ENCODE data around the gene PPARD.
A peak's percentile ranks its signal among the peaks of the same experiment; 100 is the strongest.
"Not testable (repeated sequence)": the region's sequence is repeated elsewhere in the genome, so short reads cannot be mapped to it uniquely, and the experiment has no call there.

PPARD gene

DNA sequence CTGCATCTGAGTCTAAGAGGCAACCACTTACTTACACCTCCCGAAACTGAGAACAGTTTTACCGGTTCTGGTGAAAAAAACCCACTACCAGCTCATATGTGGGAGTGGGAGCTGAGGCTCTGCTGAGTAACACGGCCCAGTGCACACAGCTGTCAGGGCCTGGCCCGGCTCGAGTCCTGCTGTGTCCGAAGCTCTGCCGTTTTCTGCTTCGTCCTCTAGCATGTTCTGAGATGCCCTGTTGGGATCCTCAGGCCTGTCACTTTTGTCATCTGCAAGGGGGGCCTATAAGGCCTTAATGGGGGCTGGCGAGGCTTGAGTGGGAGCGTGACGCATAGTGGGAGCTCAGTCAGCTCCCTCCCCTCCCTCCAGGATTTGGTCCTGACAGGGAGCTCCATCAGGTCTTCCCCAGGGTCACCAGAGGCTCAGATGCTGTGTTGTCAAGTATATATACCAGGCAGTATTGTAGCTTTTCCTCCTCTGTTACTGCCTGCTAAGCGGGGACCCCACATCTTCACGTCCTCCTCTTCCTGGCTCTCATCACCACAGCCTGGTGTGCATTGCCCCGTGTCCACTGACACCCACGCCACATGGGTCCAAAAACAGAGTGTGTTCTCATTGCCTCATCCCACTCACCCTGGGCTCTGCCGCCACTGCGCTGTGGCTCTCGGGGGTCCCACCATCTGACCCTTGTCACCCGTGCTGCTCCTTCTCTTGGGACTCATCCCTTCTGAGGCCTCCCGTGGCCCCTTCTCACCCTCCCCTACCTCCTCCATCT, 64.5 kb downstream of the PPARD start:
- DNase-seq (ENCODE audit: low read depth): no peak

DNA sequence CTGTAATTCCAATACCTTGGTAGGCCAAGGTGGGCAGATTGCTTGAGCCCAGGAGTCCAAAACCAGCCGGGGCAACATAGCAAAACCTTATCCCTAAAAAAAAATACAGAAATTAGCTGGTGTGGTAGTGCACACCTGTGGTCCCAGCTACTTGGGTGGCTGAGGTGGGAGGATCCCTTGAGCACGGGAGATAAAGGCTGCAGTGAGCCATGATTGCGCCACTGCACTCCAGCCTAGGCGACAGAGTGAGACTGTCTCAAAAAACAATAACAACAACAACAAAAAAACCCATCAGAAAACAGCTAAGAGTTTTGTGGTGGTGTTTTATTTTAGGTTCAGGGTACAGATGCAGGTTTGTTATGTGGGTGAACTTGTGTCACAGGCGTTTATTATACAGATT, 66.9 kb downstream of the PPARD start:
- DNase-seq (ENCODE audit: low read depth): no peak

DNA sequence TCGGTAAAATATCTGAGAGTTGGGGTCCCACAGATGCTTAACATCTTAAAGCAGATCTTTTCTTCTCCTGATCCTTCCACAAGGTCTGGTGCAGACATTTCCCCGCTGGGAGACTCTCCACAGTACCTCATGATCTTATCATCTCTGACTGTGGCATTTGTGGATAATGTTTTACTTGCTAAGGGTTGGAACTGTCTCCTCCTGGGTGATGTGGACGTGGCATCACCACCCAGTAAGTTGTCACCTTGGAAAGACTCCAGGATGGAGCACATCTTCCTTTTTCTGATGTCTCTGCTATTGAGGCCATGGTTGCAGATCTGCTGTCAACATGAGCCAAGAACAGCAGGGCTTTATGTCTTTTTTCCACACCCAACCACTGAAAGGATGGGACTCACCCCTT, 67.8 kb downstream of the PPARD start:
- no peak for DNase-seq (ENCODE audit: low read depth)

- DNase-seq (ENCODE audit: low read depth): no peak
Measured at GRCh38 chr6:35411066-35411465, 68.7 kb downstream of the PPARD start.

DNA sequence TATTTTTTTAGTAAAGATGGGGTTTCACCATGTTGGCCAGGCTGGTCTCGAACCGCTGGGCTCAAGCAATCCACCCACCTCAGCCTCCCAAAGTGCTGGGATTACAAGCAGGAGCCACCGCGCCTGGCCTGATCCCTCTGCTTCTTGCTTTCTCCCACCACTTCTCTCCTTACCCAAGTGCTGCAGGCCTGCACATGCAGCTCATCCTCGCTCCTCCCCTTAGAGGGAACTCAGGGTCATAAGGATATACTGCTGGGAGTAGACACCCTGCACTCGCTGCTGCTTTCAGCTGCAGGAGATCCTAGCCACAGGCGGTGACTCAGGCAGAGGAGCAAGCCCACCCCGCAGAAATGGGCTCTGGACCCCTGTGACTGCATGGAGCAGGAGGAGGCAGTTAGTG, 69.7 kb downstream of the PPARD start:
- DNase-seq (ENCODE audit: low read depth): no peak

GRCh38 chr6:35413911-35414310, 71.6 kb downstream of the PPARD start:
- no peak for DNase-seq (ENCODE audit: low read depth)

DNA sequence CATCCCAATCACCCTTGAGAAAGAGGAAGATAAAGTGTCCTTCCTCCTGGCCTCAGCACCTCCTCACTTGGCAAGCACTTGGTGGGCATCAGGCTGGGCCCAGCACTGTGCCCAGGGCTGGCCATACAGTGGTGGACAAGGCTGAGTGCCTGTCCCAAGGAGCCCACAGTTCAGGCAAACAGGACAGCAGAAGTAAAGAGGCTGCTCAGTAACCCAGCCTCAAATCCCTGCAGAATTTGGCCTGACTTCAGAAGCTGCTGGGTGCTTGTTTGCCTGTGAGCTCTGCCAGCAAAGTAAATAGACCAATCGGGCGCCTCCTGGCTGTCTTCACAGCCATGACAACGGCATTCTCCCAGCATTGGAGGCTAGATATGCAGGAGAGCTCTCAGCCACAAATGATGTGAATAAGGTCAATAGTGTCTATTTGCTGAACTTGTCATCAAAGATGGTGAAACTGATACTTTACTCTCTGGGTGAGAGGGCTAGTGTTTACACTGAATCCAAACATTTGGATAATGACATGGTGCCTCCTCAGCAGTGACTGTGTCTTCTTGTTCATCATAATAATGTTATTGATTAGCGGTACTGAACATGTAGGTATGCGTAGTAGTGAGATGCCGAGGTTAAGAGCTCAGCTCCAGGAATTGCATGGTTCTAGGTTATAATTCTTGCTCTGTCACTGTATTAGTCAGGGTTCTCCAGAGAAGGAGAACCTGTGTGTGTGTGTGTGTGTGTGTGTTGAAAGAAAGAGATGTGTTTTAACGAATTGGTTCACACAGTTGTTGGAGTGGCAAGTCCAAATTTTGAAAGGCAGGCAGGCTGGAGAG, 72.9 kb downstream of the PPARD start:
- DNase-seq (ENCODE audit: low read depth): no peak

DNA sequence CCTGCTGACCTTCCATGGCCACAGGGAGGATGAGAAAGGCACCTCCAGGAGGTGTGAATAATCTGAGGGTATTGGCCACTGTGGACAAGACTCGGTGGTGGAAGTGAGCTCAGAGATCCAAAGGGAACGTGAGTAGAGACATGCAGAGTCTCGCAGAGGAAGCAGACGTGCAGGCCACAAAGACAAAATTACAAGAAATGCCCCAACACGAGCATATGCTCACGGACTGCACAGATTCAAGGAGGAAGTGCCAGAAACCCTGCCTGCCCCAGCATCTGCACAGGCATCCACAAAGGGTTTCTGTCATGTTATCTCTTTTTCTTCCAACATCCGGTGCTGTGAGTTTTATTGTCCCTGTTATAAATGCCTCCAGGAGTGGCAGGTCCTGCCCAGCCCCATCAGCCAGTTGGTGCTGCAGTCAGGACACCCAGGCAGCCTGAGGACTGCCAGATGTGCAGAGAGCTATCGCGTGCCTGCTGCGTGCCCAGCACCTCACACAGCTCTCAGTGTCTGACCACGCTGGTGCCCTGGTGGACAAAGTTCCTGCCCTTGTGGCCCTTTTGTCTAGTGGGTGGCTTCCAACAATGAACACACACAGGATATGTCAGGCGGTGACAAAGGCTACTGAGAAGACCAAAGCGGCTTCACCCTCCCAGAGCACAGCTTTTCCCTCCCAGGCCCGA, 75.8 kb downstream of the PPARD start:
- no peak for DNase-seq (ENCODE audit: low read depth)

- DNase-seq (ENCODE audit: low read depth): no peak
Measured at GRCh38 chr6:35419417-35419816, 77.1 kb downstream of the PPARD start.

GRCh38 chr6:35419961-35420360, 77.6 kb downstream of the PPARD start:
- no peak for DNase-seq (ENCODE audit: low read depth)

DNA sequence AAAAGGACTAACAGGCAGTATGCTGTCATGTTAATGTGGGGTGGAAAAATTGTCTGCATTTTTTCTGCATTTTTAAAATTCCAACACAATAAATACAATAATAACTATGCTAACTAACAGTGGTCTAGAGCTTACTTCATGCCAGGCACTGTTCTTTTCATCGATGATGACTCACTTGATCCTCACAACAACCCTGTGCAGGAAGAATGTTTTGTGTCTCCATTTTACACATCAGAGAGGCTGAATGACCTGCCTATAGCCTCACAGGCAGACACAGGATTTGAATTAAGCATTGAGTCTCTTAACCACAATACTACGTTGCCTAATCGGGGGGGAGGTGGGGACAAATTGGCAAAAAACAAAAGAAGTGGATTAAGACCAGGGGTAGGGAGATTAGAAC, 82.9 kb downstream of the PPARD start:
- DNase-seq (ENCODE audit: low read depth): peak; percentile 86

- DNase-seq (ENCODE audit: low read depth): no peak
Measured at GRCh38 chr6:35426074-35426473, 83.7 kb downstream of the PPARD start.

GRCh38 chr6:35427435-35427834, 85.1 kb downstream of the PPARD start:
- DNase-seq (ENCODE audit: low read depth): no peak

GRCh38 chr6:35427851-35428321, 85.5 kb downstream of the PPARD start:
- DNase-seq (ENCODE audit: low read depth): peak; percentile 84

DNA sequence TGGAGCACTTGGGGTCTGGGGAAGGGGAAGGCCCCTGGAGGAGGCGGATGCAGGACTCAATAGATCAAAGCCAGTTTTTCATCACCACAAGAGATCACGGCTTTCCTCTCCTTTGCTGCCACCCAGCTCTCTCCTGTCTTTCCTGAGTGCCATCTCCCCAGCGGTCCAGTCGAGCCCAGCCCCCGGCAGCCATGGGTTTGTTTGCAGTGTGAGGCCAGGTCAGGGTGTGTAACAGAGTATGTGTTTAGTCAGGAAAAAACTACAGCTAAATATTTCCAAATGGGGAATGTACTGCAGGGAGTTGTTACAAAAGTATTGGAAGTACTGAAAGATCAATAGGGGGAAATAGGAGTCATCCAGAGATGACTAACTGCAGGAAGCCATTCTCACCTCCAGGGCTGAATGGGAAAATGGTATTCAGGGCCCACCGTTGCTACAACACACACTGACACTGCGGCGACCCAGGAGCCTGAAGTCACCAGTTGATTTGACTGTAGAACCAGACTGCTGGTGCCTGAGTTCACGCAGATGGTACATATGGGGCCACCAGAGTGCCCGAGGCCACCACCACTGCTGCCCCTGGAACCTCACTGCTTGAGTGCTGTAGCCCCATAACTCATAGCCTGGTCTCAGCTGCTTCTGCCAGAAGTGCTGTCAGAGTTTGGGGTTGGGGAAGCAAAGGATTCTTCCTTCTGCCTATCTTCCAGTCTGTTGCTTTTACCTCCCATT, 86.2 kb downstream of the PPARD start:
- DNase-seq (ENCODE audit: low read depth): peak; percentile 50

GRCh38 chr6:35429463-35429862, 87.1 kb downstream of the PPARD start:
- no peak for DNase-seq (ENCODE audit: low read depth)

DNA sequence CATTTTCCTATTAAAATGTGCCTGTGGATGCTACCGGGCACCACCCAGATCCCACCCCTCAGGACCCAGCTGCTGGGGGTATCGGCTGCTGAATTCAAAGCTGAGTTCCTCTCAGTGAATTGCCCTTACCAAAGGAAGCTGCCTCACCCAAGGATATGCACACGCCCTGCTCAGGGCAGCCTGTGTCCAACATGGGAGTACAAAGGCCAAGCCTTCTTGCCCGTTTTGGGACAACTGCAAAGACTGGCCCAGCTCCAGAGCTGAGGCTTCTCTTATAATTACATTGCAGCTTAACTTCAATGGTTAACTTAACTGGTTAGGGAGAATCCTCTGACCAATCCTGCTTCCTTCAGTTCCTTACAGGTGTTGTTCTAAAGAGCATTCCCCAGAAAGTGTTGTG, 89.9 kb downstream of the PPARD start:
- no peak for DNase-seq (ENCODE audit: low read depth)

GRCh38 chr6:35432702-35433101, 90.3 kb downstream of the PPARD start:
- not testable (repeated sequence) for DNase-seq (ENCODE audit: low read depth)

DNA sequence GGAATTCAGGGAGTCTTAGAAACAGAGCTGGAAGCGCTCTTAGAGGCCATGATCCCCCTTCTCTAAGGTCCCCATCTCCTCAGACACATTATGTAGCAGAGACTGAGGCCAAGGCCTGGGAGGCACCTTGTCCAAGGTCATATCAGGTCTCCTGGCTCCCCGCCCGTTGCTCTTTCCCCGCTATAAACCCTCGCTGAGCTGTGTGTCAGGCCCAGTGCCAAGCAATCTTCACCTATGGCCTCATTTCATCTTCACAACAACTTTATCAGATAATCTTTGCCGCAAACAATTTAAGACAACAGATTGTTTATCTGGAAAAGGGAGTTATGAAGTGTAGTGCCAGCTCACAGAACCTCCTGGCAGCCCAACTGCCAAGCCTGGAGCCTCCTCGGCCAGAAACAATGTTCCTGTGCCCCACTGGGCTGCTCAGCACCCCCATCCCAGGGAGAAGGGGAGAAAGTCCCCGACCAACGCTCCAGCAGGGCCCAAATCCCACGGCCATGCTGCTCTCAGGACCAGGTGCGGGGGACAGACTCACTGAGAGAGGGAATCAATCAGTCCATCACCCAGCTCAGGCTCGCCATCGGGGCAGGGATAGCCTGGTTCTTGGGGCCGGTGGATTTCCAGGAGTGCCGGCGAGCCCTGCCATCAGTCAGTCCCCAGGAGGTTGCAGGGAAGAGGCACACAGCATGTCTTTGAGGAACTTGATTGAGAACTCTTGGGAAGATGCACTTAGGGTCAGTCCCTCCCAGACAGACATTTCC, 92.9 kb downstream of the PPARD start:
- DNase-seq (ENCODE audit: low read depth): no peak

- DNase-seq (ENCODE audit: low read depth): no peak
Measured at GRCh38 chr6:35436071-35436857, 93.9 kb downstream of the PPARD start.
